B cell (primary cell): ENCODE measurements around the gene HYAL2. TPM values are rescaled to one million over a fixed set of nuclear protein-coding genes. Genes with fewer than 3 reads are reported as not detected.
A peak's percentile ranks its signal among the peaks of the same experiment; 100 is the strongest.

Source experiments
- ATAC-seq: fragments of 200-7000 bp; cut with Tn5 transposase; one replicate; pipeline ENCODE4 v1.10.0; 2021; ENCODE audit warnings: low read depth, mild to moderate bottlenecking, moderate number of reproducible peaks, moderate library complexity
- CTCF ChIA-PET: fragments of 350-600 bp; sonication (Branson Sonifier 250); formaldehyde crosslinking; loops from one replicate; lab custom pipeline; 2021; ENCODE audit warnings: antibody characterized with exemption, inconsistent platforms; lab: Charles Lee
- POLR2A ChIA-PET: fragments of 350-600 bp; sonication (Branson Sonifier 250); formaldehyde crosslinking; loops from one replicate; lab custom pipeline; 2021; ENCODE audit warnings: antibody characterized with exemption; lab: Charles Lee
- DNase-seq: peaks from one replicate; pipeline ENCODE4 v3.0.0; 2013
- H2AFZ ChIP-seq: 2 replicates; pipeline ENCODE4 v1.6.1; 2012; ENCODE audit warnings: mild to moderate bottlenecking, low read depth, low read length; ENCODE audit not compliant: insufficient read depth, poor library complexity, severe bottlenecking
- H3K27ac ChIP-seq, 2 donors: 1 replicate in 1 of 2; 2 replicates in 1 of 2; pipeline ENCODE4 v1.5.1; 2012 to 2013; ENCODE audit warnings: low read length in 2 of 2, mild to moderate bottlenecking in 2 of 2, moderate library complexity in 1 of 2
- H3K27me3 ChIP-seq, 4 experiments: fragments of 200-600 bp in 1 of 4; sonication (generic) in 1 of 4; replicated peaks in 1 of 4; 1 replicate in 2 of 4; 2 replicates in 2 of 4; pipeline versions ENCODE4 v1.6.1 to v1.7.0; 2013 to 2016; ENCODE audit warnings: low read length in 3 of 4, mild to moderate bottlenecking in 2 of 4, mixed read lengths in 1 of 4, moderate library complexity in 1 of 4; ENCODE audit not compliant: insufficient read depth in 4 of 4, control insufficient read depth in 3 of 4; ENCODE audit errors: control extremely low read depth in 1 of 4
- H3K36me3 ChIP-seq, 2 experiments: replicated peaks in 1 of 2; 1 replicate in 1 of 2; 2 replicates in 1 of 2; pipeline versions ENCODE4 v1.6.1 to v1.7.1; 2013; ENCODE audit warnings: low read length in 1 of 2; ENCODE audit not compliant: insufficient read depth in 2 of 2, control insufficient read depth in 1 of 2; ENCODE audit errors: control extremely low read depth in 1 of 2, extremely low read depth in 1 of 2
- H3K4me1 ChIP-seq, 2 donors: fragments of 200-600 bp in 1 of 2; sonication (generic) in 1 of 2; 1 replicate in 1 of 2; 2 replicates in 1 of 2; pipeline versions ENCODE4 v1.5.1 to v1.6.1; 2013 to 2017; ENCODE audit warnings: low read length in 2 of 2; ENCODE audit not compliant: control insufficient read depth in 2 of 2, insufficient read depth in 2 of 2
- H3K4me2 ChIP-seq: replicated peaks from 2 replicates; pipeline ENCODE3; 2012; ENCODE audit warnings: mild to moderate bottlenecking, low read depth, low read length; ENCODE audit not compliant: poor library complexity, severe bottlenecking
- H3K4me3 ChIP-seq, 5 experiments: fragments of 200-600 bp in 1 of 5; sonication (generic) in 1 of 5; 1 replicate in 3 of 5; 2 replicates in 2 of 5; pipeline versions ENCODE4 v1.5.1 to v1.7.0; 2011 to 2016; ENCODE audit warnings: low read length in 4 of 5, mild to moderate bottlenecking in 4 of 5, low read depth in 2 of 5, control low read depth in 1 of 5, moderate library complexity in 1 of 5; ENCODE audit not compliant: insufficient read depth in 1 of 5; ENCODE audit errors: control extremely low read depth in 1 of 5, extremely low read depth in 1 of 5
- H3K79me2 ChIP-seq: fragments of 200-600 bp; sonication (generic); one replicate; pipeline ENCODE4 v1.6.0; 2016; ENCODE audit warnings: low read length; ENCODE audit not compliant: control insufficient read depth, insufficient read depth
- H3K9ac ChIP-seq: fragments of 200-600 bp; sonication (generic); 2 replicates; pipeline ENCODE4 v1.6.1; 2017; ENCODE audit warnings: mild to moderate bottlenecking, low read length, moderate library complexity
- H3K9me3 ChIP-seq, 3 donors: one replicate each; pipeline versions ENCODE4 v1.6.1 to v1.7.1; 2013; ENCODE audit warnings: low read length in 2 of 3; ENCODE audit not compliant: control insufficient read depth in 2 of 3, insufficient read depth in 1 of 3; ENCODE audit errors: control extremely low read depth in 1 of 3
- H4K20me1 ChIP-seq: 2 replicates; pipeline ENCODE4 v1.6.0; 2012; ENCODE audit warnings: mild to moderate bottlenecking, low read length; ENCODE audit not compliant: insufficient read depth, control insufficient read depth, poor library complexity, severe bottlenecking
- H3K27ac Mint-ChIP-seq: one replicate; pipeline ENCODE4 v1.8.0; 2021; ENCODE audit warnings: mixed read lengths
- H3K27me3 Mint-ChIP-seq: one replicate; pipeline ENCODE4 v1.8.0; 2021; ENCODE audit warnings: mixed read lengths
- H3K4me1 Mint-ChIP-seq: one replicate; pipeline ENCODE4 v1.8.0; 2021; ENCODE audit warnings: mixed read lengths
- H3K4me3 Mint-ChIP-seq: one replicate; pipeline ENCODE4 v1.8.0; 2021; ENCODE audit warnings: mixed read lengths
- H3K9me3 Mint-ChIP-seq: one replicate; pipeline ENCODE4 v1.8.0; 2022; ENCODE audit warnings: mixed read lengths; ENCODE audit not compliant: insufficient read depth
- EZH2 ChIP-seq: IDR thresholded peaks from 2 replicates; pipeline ENCODE4 v1.6.1; 2012; ENCODE audit warnings: borderline replicate concordance, low read depth, mild to moderate bottlenecking, moderate library complexity, low read length; ENCODE audit not compliant: insufficient read depth, poor library complexity, severe bottlenecking
- WGBS: methylation state at CpG from one replicate; pipeline ENCODE4 v1.1.5; 2013; ENCODE audit warnings: missing lambda C conversion rate; ENCODE audit not compliant: insufficient coverage; 5-methylcytosine and 5-hydroxymethylcytosine counted together
- intact Hi-C: fragments of 100-400 bp; cut with micrococcal nuclease; formaldehyde crosslinking; loops from one replicate; pipeline ENCODE4 v1.10.0; 2022
- polyA plus RNA-seq: library from polyadenylated mRNA; depleted of rRNA; stranded (reverse); fragments of >200 nt; gene quantifications from 2 replicates; pipeline ENCODE4 v1.2.3, GENCODE V29; 2012
- total RNA-seq, 2 donors: library from RNA; stranded (reverse); fragments of 120-200 nt in 1 of 2; gene quantifications; 1 replicate in 1 of 2; 2 replicates in 1 of 2; pipeline versions ENCODE4 v1.2.3 to v1.2.4, GENCODE V29; 2013 to 2022
- TF ChIP-seq, protein P1 (sequence below): fragments of 200-600 bp; IDR thresholded peaks from one replicate; pipeline ENCODE4 v1.8.0; 2022; ENCODE audit warnings: antibody characterized with exemption, mild to moderate bottlenecking

The HYAL2 gene
- total and polyA plus RNA-seq, 2 donors (not counting 1 experiment from before 2014, with no cell fraction given): 4.2 to 5.1 TPM

DNA sequence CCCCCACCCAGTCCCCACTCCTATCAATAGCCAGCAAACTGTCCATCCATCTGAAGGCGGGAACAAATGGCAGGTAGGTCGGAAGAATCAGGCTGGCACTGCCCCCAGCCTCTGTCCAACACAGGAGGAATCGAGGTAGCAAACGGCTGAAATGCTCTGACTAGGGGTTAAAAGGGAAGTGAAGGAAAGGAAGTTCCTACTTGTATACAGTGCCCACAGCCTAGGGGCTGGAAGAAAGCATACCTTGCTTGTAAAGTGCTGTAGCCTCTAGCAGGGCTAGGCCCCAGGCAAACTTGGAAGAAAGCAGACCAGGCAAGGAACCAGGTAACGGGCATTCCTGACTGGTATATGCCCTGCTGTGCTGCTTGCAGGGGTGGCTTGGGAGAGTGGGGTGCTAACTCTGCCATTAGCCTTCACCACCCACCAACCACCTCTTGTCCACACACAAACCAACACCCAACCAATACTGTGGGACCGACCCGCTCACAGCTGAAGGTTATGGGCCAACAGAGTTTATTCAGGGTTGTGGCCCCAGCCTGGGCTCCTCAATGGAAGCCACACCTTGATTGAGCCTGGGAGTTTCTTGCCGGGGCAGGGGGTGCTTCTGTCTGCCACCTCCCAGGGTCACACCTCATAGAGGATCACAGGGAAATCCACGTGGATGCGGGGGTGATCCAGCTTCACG is 3.1 kb upstream of the HYAL2 start:
- 96% methylated on average over 6 of the region's 11 CpGs for WGBS
- H3K9me3 ChIP-seq: peaks cover 0 to 3% (median 0%) of the 10 kb centered on the region in 3 donors
- peaks cover 20 to 36% of the 10 kb centered on the region in 2 donors for H3K4me1 ChIP-seq
- Mint-ChIP-seq H3K27ac (no peak overlapping the region), H3K27me3 (no peaks in the 10 kb centered on the region), H3K4me1 (peaks cover 34% of the 10 kb centered on the region), H3K4me3 (peak overlapping the region; percentile 26), H3K9me3 (no peaks in the 10 kb centered on the region)
- DNase-seq (no peak), ATAC-seq (no peak)
- POLR2A ChIA-PET: interaction anchor here (1.2 to 2.9 kb wide), 2 partner anchors 11 to 12 kb away, joined by 3 to 16 read pairs; no protein-coding TSS in a partner anchor
- H4K20me1 ChIP-seq: peaks cover 11% of the 10 kb centered on the region
- no peak overlapping the region for H3K27ac ChIP-seq
- no peak overlapping the region for H2AFZ ChIP-seq
- intact Hi-C loops: no loop called here
- no peak overlapping the region for H3K4me3 ChIP-seq
- no peak overlapping the region for H3K4me2 ChIP-seq
- peaks cover 0 to 33% of the 10 kb centered on the region in 2 experiments for H3K36me3 ChIP-seq
- no peak overlapping the region for H3K9ac ChIP-seq
- CTCF ChIA-PET: interaction anchor here (1.5 to 3.4 kb wide), 7 partner anchors 10 to 99 kb away, joined by 4 to 28 read pairs (median 11); partner anchors contain the start of genes HYAL3, IFRD2 and NAA80
- H3K27me3 ChIP-seq: no peaks in the 10 kb centered on the region
- TF ChIP-seq, protein P1, sequence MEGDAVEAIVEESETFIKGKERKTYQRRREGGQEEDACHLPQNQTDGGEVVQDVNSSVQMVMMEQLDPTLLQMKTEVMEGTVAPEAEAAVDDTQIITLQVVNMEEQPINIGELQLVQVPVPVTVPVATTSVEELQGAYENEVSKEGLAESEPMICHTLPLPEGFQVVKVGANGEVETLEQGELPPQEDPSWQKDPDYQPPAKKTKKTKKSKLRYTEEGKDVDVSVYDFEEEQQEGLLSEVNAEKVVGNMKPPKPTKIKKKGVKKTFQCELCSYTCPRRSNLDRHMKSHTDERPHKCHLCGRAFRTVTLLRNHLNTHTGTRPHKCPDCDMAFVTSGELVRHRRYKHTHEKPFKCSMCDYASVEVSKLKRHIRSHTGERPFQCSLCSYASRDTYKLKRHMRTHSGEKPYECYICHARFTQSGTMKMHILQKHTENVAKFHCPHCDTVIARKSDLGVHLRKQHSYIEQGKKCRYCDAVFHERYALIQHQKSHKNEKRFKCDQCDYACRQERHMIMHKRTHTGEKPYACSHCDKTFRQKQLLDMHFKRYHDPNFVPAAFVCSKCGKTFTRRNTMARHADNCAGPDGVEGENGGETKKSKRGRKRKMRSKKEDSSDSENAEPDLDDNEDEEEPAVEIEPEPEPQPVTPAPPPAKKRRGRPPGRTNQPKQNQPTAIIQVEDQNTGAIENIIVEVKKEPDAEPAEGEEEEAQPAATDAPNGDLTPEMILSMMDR: no peak
- no peak for TF ChIP-seq EZH2
- peaks cover 26% of the 10 kb centered on the region for H3K79me2 ChIP-seq

DNA sequence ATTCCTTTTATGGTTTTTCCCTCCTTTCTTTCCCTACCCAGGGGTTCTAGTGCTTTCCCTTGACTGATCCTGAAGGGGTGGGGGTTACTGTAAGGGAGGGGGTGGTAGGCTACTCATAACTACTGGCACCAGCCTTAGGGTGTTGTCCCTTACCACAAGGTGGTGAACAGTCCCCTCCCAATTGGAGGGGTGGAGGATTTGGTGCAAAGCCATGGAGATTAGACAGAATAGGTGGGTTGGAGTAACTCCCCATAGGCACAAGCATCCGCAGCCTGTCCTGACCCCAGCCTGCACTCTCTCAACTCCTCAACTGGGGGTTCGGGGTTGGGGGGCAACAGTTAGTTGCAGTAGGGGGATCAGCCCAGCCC is 2.6 kb upstream of the HYAL2 start:
- H2AFZ ChIP-seq: no peak overlapping the region
- H4K20me1 ChIP-seq: peaks cover 11% of the 10 kb centered on the region
- Mint-ChIP-seq H3K9me3 (no peaks in the 10 kb centered on the region), H3K27ac (no peak overlapping the region), H3K4me3 (peak overlapping the region; percentile 26), H3K27me3 (no peaks in the 10 kb centered on the region), H3K4me1 (peaks cover 39% of the 10 kb centered on the region)
- H3K27me3 ChIP-seq: no peaks in the 10 kb centered on the region
- ATAC-seq (no peak), DNase-seq (no peak)
- TF ChIP-seq, protein P1: no peak
- TF ChIP-seq EZH2: no peak
- H3K4me3 ChIP-seq: no peak overlapping the region
- peaks cover 0 to 27% of the 10 kb centered on the region in 2 experiments for H3K36me3 ChIP-seq
- peaks cover 21% of the 10 kb centered on the region for H3K79me2 ChIP-seq
- WGBS: no CpG with 5 or more reads among the region's 2 CpGs
- no peak overlapping the region for H3K4me2 ChIP-seq
- peaks cover 25 to 41% of the 10 kb centered on the region in 2 donors for H3K4me1 ChIP-seq
- no peak overlapping the region for H3K9ac ChIP-seq
- no peak overlapping the region for H3K27ac ChIP-seq
- CTCF ChIA-PET: interaction anchor here (0.7 to 3.1 kb wide), 11 partner anchors 10 to 99 kb away, joined by 3 to 28 read pairs (median 6); partner anchors contain the start of genes HYAL3, IFRD2 and NAA80
- H3K9me3 ChIP-seq: peaks cover 0 to 3% (median 0%) of the 10 kb centered on the region in 3 donors
- POLR2A ChIA-PET: interaction anchor here (2.9 kb wide), 1 partner anchor 12 kb away, joined by 16 read pairs; no protein-coding TSS in a partner anchor
- intact Hi-C loops: no loop called here
